ENCODE results near the gene PCDH7. TPM values are rescaled to one million over a fixed set of nuclear protein-coding genes. Genes with fewer than 3 reads are reported as not detected.
A peak's percentile ranks its signal among the peaks of the same experiment; 100 is the strongest.

PCDH7 gene, protein sequence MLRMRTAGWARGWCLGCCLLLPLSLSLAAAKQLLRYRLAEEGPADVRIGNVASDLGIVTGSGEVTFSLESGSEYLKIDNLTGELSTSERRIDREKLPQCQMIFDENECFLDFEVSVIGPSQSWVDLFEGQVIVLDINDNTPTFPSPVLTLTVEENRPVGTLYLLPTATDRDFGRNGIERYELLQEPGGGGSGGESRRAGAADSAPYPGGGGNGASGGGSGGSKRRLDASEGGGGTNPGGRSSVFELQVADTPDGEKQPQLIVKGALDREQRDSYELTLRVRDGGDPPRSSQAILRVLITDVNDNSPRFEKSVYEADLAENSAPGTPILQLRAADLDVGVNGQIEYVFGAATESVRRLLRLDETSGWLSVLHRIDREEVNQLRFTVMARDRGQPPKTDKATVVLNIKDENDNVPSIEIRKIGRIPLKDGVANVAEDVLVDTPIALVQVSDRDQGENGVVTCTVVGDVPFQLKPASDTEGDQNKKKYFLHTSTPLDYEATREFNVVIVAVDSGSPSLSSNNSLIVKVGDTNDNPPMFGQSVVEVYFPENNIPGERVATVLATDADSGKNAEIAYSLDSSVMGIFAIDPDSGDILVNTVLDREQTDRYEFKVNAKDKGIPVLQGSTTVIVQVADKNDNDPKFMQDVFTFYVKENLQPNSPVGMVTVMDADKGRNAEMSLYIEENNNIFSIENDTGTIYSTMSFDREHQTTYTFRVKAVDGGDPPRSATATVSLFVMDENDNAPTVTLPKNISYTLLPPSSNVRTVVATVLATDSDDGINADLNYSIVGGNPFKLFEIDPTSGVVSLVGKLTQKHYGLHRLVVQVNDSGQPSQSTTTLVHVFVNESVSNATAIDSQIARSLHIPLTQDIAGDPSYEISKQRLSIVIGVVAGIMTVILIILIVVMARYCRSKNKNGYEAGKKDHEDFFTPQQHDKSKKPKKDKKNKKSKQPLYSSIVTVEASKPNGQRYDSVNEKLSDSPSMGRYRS (N-terminal part only)
- total RNA-seq (2012; rRNA removed) (42.8 and 44.1 TPM in 2 replicates), polyA plus RNA-seq (2012; rRNA removed) (26.5 and 27.8 TPM in 2 replicates), Bru-seq, nascent RNA (percentile 74 among the genes with signal in this experiment), BruChase-seq, experiment 1, labeled RNA remaining after a 6-hour chase (percentile 78 among the genes with signal in this experiment), BruChase-seq, experiment 2, labeled RNA remaining after a 2-hour chase (percentile 88 among the genes with signal in this experiment)
- 11.3 and 18.3 TPM in 2 replicates for polyA plus RNA-seq (2012; cell fraction: cytosol; rRNA removed)
- 12.4 and 13.8 TPM in 2 replicates for polyA plus RNA-seq (2012; cell fraction: nucleus; rRNA removed; ENCODE audit: low replicate concordance)
- long read RNA-seq, full-length matches to known transcripts: 41 of 47 reads
- long read RNA-seq, partial matches to known transcripts: 0 of 47 reads
- long read RNA-seq, other reads (novel, unspliced or antisense): 6 of 47 reads

DNA sequence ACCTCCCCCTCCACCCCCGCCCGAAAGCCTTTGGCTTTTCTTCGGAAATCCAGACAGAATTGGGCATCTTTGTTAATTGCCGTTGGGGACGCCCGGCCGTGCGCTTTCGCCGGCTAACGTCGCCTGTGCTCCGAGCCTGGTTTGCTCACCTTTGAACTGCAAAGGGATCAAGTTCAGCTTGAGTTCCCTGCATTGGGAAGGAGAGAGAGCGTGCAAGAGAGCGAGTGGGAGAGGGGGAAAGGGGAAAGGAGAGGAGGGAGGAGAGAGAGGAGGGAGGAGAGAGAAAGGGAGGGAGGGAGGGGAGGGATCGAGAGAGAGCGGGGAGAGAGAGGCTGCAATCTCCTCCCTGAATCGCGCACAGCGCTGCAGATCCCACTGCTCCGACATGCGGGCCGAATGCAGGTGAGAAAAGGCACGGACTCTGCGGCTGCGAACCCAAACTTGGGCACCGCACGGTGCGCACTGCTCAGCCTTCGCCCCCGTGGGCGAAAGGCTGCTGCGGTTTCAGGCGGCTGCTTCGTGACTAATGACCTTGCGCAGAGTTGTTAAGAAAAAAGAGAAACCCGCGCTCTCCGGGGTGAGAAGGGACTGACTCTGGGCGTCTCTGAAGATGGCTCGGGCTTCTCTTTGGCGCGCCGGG is at the start of gene PCDH7:
Gene PCDH7, plus strand, starts transcription at position 349 of the 640 bp plus-strand sequence. CDS start 1,054 bp downstream, outside the sequence.
- H2BK15ac ChIP-seq (ENCODE audit: low read depth, low read length): peak within 1 kb of the TSS; percentile 23; the same call in 1 of the 3 replicates
- no peak within 1 kb of the TSS for H2AK5ac ChIP-seq (ENCODE audit: low read depth, low read length)
- CTCF ChIA-PET: interaction anchor here (1.0 kb wide), 1 partner anchor 327 kb away, joined by 3 read pairs; no protein-coding TSS in a partner anchor
- peak within 1 kb of the TSS; percentile 85 for H4K91ac ChIP-seq (ENCODE audit: insufficient read depth, low read depth, low read length)
- H3K9me1 ChIP-seq (ENCODE audit: insufficient read depth, low read length): 0 out of 2 replicates have a peak, but pooled peaks cover 5% of the 10 kb centered on the region
- peaks cover 2% of the 10 kb centered on the region; the same call in 1 of the 2 replicates for H3K4me1 ChIP-seq (ENCODE audit: control insufficient read depth, insufficient read depth, low read length)
- no peak for TF ChIP-seq RFX5 (IDR thresholded peaks at IDR 0.05; ENCODE audit: low read depth, low read length)
- no peak for TF ChIP-seq CEBPB (IDR thresholded peaks at IDR 0.05; ENCODE audit: low read depth, low read length)
- peak; percentile 35; the same call in 1 of the 2 replicates for TF ChIP-seq MAZ (IDR thresholded peaks at IDR 0.05; ENCODE audit: borderline replicate concordance, low read depth, low read length)
- H2AFZ ChIP-seq (replicated peaks; ENCODE audit: low read length, poor library complexity): peak within 1 kb of the TSS; percentile 93
- dilution Hi-C loops (cut with HindIII; ENCODE audit: low sequenced_read_pairs, unreplicated experiment): no loop called here
- BruUV-seq (replicated peaks): no TSS peak
- H4K8ac ChIP-seq (ENCODE audit: low read depth in 2 of 2, low read length in 2 of 2): peak within 1 kb of the TSS; percentile 48 to 51
- H3K56ac ChIP-seq (ENCODE audit: extremely low read depth, insufficient read depth, low read length): peak within 1 kb of the TSS; percentile 89
- WGBS, 2 experiments (ENCODE audit: extremely low coverage in 2 of 2, insufficient read length in 1 of 2): 0% methylated on average over 14 of the region's 44 CpGs; no CpG with 5 or more reads in 1 of the 2 experiments
- no peak within 1 kb of the TSS for H4K5ac ChIP-seq (ENCODE audit: low read depth, low read length)
- peak within 1 kb of the TSS; percentile 79 for H2AK9ac ChIP-seq (replicated peaks; ENCODE audit: low read depth, low read length, poor library complexity)
- peak within 1 kb of the TSS; percentile 68 for H2BK5ac ChIP-seq (ENCODE audit: low read depth, low read length, poor library complexity, severe bottlenecking)
- H3K18ac ChIP-seq (ENCODE audit: low read depth, low read length): peak within 1 kb of the TSS; percentile 17
- POLR2A ChIA-PET (ENCODE audit: unreplicated experiment): interaction anchor here (0.6 kb wide), 1 partner anchor 368 kb away, joined by 5 read pairs; no protein-coding TSS in a partner anchor
- peak; percentile 73 for DNase-seq
- peak within 1 kb of the TSS; percentile 76 for H3K4ac ChIP-seq (ENCODE audit: low read depth, low read length)
- H3K4me2 ChIP-seq (ENCODE audit: low read depth, low read length): peak within 1 kb of the TSS; percentile 87
- H2BK120ac ChIP-seq (ENCODE audit: low read depth, low read length): peak within 1 kb of the TSS; percentile 66
- no peaks in the 10 kb centered on the region; the same call in 1 of the 2 replicates for H3K27me3 ChIP-seq (ENCODE audit: control insufficient read depth, insufficient read depth, low read length)
- peaks cover 13% of the 10 kb centered on the region; the same call in 1 of the 2 replicates for H4K20me1 ChIP-seq (ENCODE audit: insufficient read depth, low read length)
- in situ Hi-C loops (cut with MboI; ENCODE audit: low sequenced_read_pairs): no loop called here
- 0 out of 2 replicates have a peak within 1 kb of the TSS, but pooled peaks have one; percentile 79 for H2BK20ac ChIP-seq (ENCODE audit: low read depth, low read length)
- H3K9me3 ChIP-seq (ENCODE audit: control insufficient read depth, insufficient read depth, low read length): no peaks in the 10 kb centered on the region
- peak within 1 kb of the TSS; percentile 92 for H3K23ac ChIP-seq (ENCODE audit: low read depth, low read length)
- peak; percentile 24 for ATAC-seq (ENCODE audit: low read depth)
- H3K9ac ChIP-seq (ENCODE audit: low read depth, low read length): peak within 1 kb of the TSS; percentile 53
- H3K27ac ChIP-seq (ENCODE audit: insufficient read depth, low read length): peak within 1 kb of the TSS; percentile 45
- H3K36me3 ChIP-seq (ENCODE audit: control insufficient read depth, insufficient read depth, low read length): no peaks in the 10 kb centered on the region
- peak within 1 kb of the TSS; percentile 70 for H3K14ac ChIP-seq (replicated peaks; ENCODE audit: low read depth, low read length)
- peaks cover 4 to 23% of the 10 kb centered on the region in 2 experiments for H3K79me1 ChIP-seq (ENCODE audit: low read depth in 1 of 2, low read length in 2 of 2)
- peak within 1 kb of the TSS; percentile 78 for H3K4me3 ChIP-seq (ENCODE audit: insufficient read depth, low read depth, low read length)
- intact Hi-C loops (cut with micrococcal nuclease): loop anchor here (5.0 kb wide), 3 partner anchors 37 to 227 kb away; no protein-coding TSS in a partner anchor

Data from IMR-90 (cell line).